Neural cell (in vitro differentiated cells): Measurements from ENCODE around the gene CRIM1.

Experiments
- CTCF ChIP-seq: fragments of 450-650 bp; IDR thresholded peaks from 2 replicates; pipeline ENCODE4 v1.5.1; 2014; ENCODE audit warnings: antibody characterized with exemption, mild to moderate bottlenecking, moderate library complexity; ENCODE audit not compliant: poor library complexity, severe bottlenecking
- EZH2 ChIP-seq: fragments of 200-600, 300-800 bp; shearing (Covaris generic), sonication (generic); IDR thresholded peaks from 2 replicates; pipeline ENCODE4 v1.6.1; 2014; ENCODE audit warnings: antibody characterized with exemption, low read length, borderline replicate concordance, mild to moderate bottlenecking; ENCODE audit not compliant: insufficient read depth, poor library complexity, severe bottlenecking

DNA sequence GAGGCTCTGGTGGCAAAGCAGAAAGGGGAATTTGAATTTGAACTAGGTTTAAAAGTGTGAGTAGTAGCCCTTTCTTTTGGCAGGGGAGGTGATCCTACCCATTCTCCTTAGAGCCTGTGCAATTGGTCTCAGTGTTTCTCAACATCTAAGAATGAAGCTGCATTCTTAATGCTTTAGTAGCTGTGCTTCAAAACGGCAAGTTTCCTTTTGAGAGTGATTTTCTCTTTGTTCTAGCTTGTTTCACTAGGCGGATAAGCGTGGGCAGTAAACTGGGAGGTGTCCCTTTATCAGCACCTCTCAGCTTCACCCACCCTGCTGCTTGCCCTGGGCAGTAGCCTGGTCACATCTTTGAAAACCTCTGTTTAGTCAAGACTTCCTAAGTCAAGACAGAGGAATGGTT lies 6.7 kb downstream of the CRIM1 start:
- TF ChIP-seq EZH2 (no peak), CTCF (no peak)
